HG03378 (cell line): ENCODE measurements around the gene RALGPS1.

ENCODE experiments used
- ATAC-seq: cut with Tn5 transposase; IDR thresholded peaks from one replicate; pipeline ENCODE4 v1.9.1; 2021; ENCODE audit warnings: mild to moderate bottlenecking, moderate library complexity; ENCODE audit not compliant: unreplicated experiment

RALGPS1 gene

DNA sequence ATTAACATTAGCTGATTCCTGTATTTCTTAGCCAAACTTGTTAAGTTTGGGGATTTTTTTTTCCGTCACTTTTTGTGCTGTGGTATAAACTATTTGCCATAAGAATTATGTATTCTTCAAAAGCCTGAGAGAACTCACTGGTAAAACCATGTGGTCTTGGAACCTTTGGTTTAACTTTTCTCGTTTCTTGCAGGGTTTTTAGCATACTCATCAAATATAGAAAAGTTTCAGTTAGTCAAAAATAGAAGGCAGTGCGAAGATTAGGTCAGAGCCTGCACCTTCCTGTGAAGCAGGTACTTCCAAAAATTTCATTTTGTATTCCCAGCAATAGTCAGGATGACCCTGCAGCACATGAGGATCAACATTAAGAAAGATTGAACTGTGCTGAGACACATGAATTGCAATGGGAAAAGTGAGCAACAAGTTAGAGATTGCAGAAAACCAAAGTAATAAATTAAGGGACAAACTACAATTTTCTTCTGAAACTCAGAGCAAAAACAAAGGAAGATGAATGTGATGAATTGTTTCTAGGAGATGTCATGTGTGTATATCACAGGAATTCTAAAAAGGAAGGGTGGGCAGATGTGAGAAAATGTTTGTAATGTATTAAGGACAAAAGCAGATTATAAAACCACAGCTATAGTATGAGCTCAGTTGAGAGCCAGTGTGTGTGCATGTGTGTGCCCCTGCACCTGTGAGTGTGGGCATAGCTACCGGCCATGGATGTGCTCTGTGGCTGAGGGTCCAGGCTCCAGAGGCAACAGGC is 105.6 kb downstream of the RALGPS1 start:
- no peak for ATAC-seq

DNA sequence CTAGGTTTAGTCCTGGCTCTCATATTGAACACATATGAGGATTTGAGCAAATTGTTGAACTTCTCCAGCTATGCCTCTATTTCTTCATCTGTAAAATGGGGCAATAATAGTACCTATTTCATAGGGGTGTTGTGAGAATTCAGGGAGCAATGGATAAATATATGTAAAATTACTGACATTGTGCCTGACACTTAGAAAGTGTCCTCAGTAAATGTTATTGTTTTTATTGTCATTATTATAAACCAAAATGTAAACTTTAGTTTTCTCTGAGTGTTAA is 106.2 kb downstream of the RALGPS1 start:
- no peak for ATAC-seq

DNA sequence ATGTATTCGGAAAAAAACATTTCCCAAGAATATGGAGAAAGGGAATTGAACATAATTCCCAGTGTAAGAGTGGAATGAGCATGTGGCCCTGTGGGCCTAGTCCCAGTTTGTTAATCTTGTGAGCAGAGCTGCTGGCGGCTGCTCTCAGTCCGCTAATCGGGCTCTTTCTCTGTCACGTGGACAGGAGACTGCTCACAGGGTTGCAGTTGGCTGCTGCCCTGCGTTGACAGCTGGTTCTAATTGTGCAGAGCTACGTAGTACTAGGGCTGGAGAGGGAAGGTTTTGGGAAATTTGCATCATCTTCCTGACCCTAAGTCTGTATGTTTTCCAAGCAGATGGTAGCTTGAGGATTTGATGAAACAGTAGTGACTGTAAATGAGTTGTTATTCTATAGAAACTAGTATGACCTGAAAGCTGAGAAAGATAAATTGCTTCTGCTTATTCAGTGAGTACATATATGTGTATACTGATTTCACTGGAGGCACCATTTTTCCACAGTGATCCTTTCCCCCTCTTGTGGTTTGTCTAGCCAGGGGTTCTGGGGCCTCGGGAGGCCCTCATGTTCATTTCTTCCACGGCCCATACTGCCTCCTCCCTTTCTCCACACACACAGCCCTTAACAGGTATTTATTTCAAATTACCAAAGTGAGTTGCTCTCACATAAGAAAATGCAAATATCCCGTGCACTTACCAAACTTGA is 107.2 kb downstream of the RALGPS1 start:
- no peak for ATAC-seq

DNA sequence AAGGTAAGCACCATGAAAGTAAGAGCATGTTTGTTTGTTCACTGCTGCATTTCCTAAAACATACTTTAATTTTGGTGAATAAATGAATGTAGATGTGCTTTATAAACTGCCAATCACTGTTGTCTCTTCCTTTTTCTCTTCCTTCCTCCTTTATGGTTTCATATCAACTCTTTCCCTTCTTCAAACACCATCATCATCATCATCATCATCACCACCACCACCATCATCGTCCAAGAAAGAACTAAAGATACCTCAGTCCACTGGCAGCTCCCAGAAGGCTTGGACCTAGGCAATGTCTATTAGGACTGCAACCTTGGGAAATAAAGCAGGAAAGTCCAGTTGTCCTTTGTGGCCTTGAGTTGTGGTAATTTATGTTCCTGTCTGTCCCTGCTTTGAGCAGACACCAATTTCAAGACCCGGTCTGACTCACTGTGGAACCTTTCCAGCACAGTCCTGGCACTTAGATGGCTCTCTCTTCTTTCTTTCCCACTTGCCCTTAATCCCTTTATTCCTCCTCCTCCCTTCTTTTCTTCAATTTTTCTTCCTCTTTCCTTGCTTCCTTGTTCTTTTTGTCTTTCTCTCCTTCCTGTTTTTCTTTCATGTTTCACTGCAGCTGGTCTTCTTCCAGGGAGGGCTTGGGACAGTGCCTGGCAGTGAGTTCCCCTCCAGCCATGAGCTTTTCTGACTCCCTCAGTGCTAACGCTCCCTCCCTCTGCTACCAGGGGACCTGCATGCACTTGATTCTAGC is 108.5 kb downstream of the RALGPS1 start:
- no peak for ATAC-seq

DNA sequence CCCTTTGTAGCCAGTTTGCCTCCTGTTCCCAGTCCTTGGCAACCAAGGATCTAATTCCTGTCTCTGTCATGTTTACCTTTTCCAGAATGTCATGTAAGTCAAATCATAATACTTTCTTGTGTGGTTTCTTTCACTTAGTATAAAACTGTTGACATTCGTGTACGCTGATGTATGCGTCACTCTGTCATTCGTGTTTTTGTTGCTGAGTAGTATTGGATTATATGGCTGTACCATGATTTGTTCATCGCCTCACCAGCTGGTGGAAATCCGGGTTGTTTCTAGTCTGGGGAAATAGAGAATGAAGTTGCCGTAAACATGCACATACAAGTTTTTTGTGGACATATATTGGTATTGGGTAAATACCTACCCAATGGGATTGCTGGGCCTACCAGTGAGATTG is 110.5 kb downstream of the RALGPS1 start:
- ATAC-seq, result no peak

DNA sequence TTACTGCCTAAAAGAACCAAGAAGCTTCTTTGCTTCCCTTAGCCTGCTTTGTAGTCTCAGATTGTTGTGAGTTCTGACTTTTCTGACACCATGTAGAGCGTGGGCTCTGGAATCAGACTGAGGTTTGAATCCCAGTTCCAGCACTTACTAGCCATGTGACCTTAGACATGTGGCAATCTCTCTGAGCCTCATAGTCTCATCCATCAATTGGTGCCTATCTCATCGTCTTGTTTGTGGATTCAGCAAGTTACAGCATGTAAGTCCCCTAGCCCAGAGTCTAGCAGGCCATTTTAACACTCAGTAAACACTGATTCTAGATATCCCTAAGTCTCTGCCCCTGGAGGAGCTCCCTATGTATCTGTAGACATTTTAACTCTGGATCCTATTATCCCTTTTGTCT is 113.1 kb downstream of the RALGPS1 start:
- no peak for ATAC-seq

GRCh38 chr9:127029548-127029947 is 115.0 kb downstream of the RALGPS1 start:
- ATAC-seq, result no peak

DNA sequence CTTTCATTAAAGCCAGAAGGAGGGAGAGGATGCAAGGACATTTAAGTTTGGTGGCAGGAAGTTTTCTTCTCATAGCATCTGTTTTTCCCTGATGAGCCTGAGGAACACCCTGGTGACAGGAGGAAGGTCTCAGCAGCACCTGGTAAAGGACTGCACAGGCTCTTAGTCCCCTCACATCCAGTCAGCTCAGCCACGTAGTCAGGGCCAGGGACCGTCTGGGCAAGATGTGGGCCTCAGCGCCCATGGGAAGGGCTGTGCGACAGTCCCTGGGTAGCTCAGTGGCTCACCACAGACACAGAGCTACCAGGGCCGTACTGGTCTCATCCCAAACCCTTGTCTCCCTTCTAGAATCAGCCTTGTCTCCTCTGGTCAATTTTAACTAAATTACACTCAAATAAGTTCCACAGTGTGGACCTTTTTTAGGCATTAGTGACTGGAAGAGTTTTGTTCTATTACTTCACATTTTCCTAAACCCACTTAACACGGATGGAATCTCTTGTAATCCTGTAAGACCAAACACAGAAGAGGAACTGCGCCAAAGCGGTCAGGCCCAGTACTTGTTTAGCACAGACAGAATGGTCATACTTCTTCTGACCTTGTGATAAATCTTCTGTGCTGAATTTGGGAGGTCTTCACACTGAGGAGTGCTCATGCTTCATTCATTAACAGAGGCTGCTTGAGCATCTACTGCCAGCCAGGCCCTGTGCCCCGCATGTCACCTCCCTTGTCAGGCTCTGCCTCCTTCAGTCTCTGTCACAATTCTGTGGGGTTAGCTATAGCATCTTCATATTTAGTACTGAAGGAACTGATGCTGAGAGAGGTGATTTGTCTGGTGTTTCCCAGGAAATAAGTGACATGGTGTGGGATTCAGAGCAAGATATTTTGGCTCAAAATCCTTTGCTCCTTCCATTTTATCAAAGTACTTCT is 116.5 kb downstream of the RALGPS1 start:
- ATAC-seq, result no peak

DNA sequence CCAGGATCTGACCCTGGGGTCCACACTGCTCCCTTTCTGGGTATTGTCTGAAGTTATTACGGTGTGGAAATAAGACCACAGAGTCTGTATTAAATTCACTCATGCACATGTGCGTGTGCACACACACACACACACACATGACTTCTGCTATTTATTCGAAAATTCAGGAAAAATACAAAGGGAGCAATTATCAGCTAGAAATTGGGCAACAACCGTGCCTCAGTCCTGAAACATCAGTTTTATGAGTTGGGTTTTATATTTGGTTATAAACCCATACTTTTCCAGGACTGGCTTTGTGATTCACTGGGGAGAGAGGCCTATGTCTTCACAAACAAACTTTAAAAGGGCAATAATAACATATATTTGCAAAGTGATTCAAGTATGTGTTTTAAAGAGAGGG is 117.7 kb downstream of the RALGPS1 start:
- ATAC-seq, result no peak

DNA sequence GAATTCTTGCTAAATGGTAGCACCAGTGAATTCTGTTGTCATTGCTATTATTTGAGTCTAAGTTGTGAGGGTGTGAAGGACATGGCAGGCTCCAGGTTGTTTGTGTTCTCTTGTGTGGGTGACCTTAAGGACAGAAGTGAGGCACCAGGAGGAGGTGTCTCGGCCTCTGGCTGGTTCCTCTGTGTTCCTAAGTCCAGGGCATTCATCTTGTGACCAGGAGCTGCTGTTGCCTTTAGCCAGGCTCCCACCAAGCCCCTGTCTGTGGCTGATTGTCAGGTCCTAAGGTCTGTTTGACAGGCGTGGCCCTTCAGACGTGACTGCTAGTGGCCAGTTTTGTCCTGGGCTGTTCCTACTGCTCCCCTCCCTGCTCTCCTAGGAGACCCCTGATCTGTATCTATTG is 118.5 kb downstream of the RALGPS1 start:
- ATAC-seq, result no peak

DNA sequence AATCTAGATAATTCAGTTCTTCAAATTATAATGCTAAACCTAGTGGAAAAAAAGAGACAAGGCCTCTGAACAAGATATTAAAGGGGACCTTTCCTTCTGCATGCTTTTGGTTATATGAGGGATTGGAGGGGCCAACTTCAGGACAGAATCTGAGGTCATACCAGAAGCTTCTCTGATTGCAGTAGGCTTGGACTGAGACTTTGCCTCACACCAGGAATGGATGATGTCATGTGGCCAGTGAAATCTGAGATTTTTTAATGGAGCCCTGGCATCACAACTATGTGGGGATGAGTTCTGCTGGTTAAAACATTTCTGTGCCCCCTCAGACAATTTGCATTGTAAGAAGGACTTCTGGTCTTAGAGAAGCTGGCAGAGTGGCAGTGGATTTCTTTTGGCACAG is 119.2 kb downstream of the RALGPS1 start:
- no peak for ATAC-seq

DNA sequence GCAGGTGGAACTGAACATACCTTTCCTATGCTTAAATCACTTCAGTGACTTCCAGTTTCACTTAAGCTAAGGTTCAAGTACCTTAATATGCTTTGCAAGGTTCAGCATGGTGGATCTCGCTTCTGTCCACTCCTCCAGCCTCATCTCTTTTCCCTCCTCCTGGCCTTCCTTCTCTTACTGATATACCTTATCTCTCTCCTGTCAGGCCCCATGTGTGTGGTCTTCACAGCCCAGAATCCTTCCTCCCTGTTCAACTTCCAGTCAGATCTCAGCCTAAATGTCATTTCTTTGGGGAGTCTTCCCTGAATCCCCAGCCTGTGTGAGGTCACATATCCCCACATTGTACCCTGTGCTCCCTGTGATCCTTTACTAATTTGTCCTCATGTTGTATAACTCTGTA is 120.1 kb downstream of the RALGPS1 start:
- no peak for ATAC-seq

GRCh38 chr9:127035423-127035822 is 120.8 kb downstream of the RALGPS1 start:
- no peak for ATAC-seq

DNA sequence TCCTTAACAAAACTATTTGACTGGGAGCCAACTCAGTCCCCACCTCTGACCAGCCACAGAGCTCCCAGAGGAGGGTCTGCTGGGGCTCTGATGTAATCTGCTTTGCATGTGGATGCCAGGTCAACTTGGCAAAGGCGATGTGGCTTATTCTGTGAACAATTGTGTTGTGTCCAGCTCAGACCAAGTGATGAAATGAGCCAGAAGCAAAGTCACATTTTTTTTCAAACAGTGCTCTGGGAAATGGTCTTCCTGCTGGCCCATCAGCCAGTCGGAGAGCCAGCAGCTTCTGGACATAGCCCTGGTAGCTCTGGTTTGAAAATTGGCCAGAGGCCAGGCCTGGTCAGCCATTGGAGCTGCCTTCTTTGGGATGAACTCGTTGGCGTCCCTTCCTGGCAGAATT is 121.4 kb downstream of the RALGPS1 start:
- no peak for ATAC-seq

DNA sequence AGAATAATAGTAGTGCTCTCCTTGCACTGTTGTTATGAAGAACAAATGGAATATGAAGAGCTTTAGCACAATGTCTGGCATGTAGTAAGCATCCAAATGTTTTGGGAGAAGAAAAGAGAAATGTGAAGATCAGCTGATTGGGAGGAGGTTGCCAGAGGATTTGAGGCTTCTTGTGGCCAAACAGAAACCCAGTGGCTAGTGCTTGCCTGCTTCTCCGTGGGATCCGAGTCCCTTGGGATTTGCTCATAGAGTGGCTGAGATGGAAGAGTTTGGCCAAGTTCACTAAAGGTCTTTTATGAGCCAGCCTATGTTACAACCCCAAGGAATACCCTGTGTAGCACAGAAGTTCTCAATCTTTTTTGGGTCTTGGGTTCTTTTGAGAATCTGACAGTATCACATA is 121.9 kb downstream of the RALGPS1 start:
- ATAC-seq, result no peak

- ATAC-seq, result no peak
These were observed 123.9 kb downstream of the RALGPS1 start for GRCh38 chr9:127038531-127038930.

DNA sequence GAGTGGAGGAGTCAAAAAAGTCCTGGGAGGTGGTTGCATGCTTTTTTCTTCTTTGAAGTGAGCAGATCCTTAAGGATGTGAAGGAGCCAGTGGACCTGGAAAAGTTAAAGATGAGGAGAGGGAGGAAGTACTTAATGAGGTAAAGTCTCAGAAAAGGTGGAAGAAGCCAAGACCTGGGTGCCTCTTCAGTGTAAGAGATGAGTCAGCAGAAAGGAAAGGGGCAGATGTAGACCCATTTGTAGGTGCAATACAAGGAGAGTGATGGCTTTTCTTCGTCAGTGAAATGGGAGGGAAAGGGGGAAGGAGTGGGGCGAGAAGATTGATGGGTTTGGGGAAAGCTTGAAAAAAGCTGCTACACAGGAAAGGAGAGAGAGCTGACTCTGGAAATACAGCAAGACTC is 124.9 kb downstream of the RALGPS1 start:
- ATAC-seq, result no peak

DNA sequence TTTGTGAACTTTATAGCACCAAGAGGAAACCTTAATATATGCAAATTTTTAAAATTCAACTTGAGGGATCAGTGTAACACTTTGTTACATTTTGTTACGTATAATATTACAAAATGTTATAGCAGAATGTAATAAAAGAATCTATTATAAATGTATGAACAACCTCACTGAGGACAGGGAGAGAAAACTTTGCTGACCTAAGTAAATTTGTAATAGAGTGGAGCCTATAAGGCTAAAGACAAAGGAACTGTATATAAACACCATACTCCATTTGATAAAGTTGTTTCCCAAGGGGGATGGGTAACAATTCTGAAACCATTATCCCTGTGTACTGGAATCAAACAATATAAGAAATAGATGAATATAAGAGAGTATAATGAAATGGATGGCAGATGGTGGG is 130.6 kb downstream of the RALGPS1 start:
- no peak for ATAC-seq

- no peak for ATAC-seq
These were observed 133.4 kb downstream of the RALGPS1 start for GRCh38 chr9:127047971-127048370.

- no peak for ATAC-seq
These were observed 134.5 kb downstream of the RALGPS1 start for GRCh38 chr9:127049044-127049443.

GRCh38 chr9:127049581-127049980 is 135.0 kb downstream of the RALGPS1 start:
- no peak for ATAC-seq
